ENCODE results near the gene UBE2N. TPM values are rescaled to one million over a fixed set of nuclear protein-coding genes. Genes with fewer than 3 reads are reported as not detected.

Gene UBE2N
- total RNA-seq, 2 donors from 2014 or later, result 106 to 137 TPM

- TF ChIP-seq CTCF (IDR thresholded peaks at IDR 0.05), result no peak
- Histone ChIP-seq H3K36me3 (no peaks in the 10 kb centered on the region), H3K9ac (ENCODE audit: low read depth in 2 of 2, low read length in 2 of 2) (no peak overlapping the region), H3K9me3 (no peaks in the 10 kb centered on the region), H3K4me1 (peaks cover 14% of the 10 kb centered on the region), H3K4me3 (no peak overlapping the region), H3K27ac (no peak overlapping the region), H3K27me3 (no peaks in the 10 kb centered on the region)
- intact Hi-C loops (cut with DNase I), result no loop called here
- DNase-seq, result no peak
These were observed 27.6 kb upstream of the UBE2N start for GRCh38 chr12:93469386-93469785.

- peak overlapping the region; percentile 83 to 90 for H3K9ac ChIP-seq (ENCODE audit: low read depth in 2 of 2, low read length in 2 of 2)
- peak overlapping the region; percentile 71 for H3K4me3 ChIP-seq
- intact Hi-C loops (cut with DNase I), result no loop called here
- DNase-seq, result no peak
- no peaks in the 10 kb centered on the region for H3K27me3 ChIP-seq
- H3K36me3 ChIP-seq, result no peaks in the 10 kb centered on the region
- no peak for TF ChIP-seq CTCF (IDR thresholded peaks at IDR 0.05)
- no peaks in the 10 kb centered on the region for H3K9me3 ChIP-seq
- peak overlapping the region; percentile 94 for H3K27ac ChIP-seq
- H3K4me1 ChIP-seq, result peaks cover 14% of the 10 kb centered on the region
These were observed 26.2 kb upstream of the UBE2N start for GRCh38 chr12:93468008-93468371.

- Histone ChIP-seq H3K4me3 (peak within 1 kb of the TSS; percentile 71), H3K9me3 (no peaks in the 10 kb centered on the region), H3K4me1 (peaks cover 14% of the 10 kb centered on the region), H3K36me3 (no peaks in the 10 kb centered on the region), H3K27me3 (no peaks in the 10 kb centered on the region), H3K27ac (peak within 1 kb of the TSS; percentile 94), H3K9ac (ENCODE audit: low read depth in 2 of 2, low read length in 2 of 2) (peak within 1 kb of the TSS; percentile 83 to 90)
- DNase-seq, result peak; percentile 95
- peak; percentile 76 for TF ChIP-seq CTCF (IDR thresholded peaks at IDR 0.05)
- intact Hi-C loops (cut with DNase I), result no loop called here
These were observed 25.7 kb upstream of the UBE2N start, which contains the start of gene MRPL42 for GRCh38 chr12:93467351-93468007. Gene MRPL42 (plus strand): TSS chr12:93467514. CDS start chr12:93469286, 1,772 bp downstream.

GRCh38 chr12:93466625-93467350 lies 25.0 kb upstream of the UBE2N start:
- Histone ChIP-seq H3K4me1 (peaks cover 14% of the 10 kb centered on the region), H3K4me3 (peak overlapping the region; percentile 71), H3K27me3 (no peaks in the 10 kb centered on the region), H3K9ac (ENCODE audit: low read depth in 2 of 2, low read length in 2 of 2) (no peak overlapping the region), H3K9me3 (no peaks in the 10 kb centered on the region), H3K36me3 (no peaks in the 10 kb centered on the region), H3K27ac (no peak overlapping the region)
- TF ChIP-seq CTCF (IDR thresholded peaks at IDR 0.05), result no peak
- no peak for DNase-seq
- intact Hi-C loops (cut with DNase I), result no loop called here

GRCh38 chr12:93465841-93466240 lies 24.1 kb upstream of the UBE2N start:
- Histone ChIP-seq H3K27ac (no peak overlapping the region), H3K9me3 (no peaks in the 10 kb centered on the region), H3K4me1 (peaks cover 14% of the 10 kb centered on the region), H3K36me3 (no peaks in the 10 kb centered on the region), H3K9ac (ENCODE audit: low read depth in 2 of 2, low read length in 2 of 2) (no peak overlapping the region), H3K27me3 (no peaks in the 10 kb centered on the region), H3K4me3 (no peak overlapping the region)
- no peak for TF ChIP-seq CTCF (IDR thresholded peaks at IDR 0.05)
- intact Hi-C loops (cut with DNase I), result no loop called here
- DNase-seq, result no peak

Measured in colonic mucosa (tissue), 4 donors.